ENCODE measurements around the gene CIB1.
"Not testable (repeated sequence)": the region's sequence is repeated elsewhere in the genome, so short reads cannot be mapped to it uniquely, and the experiment has no call there.

Gene CIB1

GRCh38 chr15:90192961-90193786 is 40.6 kb downstream of the CIB1 start:
- DNase-seq (ENCODE audit: low spot score): peak; percentile 81

GRCh38 chr15:90191794-90192509 is 41.8 kb downstream of the CIB1 start:
- DNase-seq (ENCODE audit: low spot score): peak; percentile 70

- DNase-seq (ENCODE audit: low spot score): no peak
These were observed 42.4 kb downstream of the CIB1 start for GRCh38 chr15:90191344-90191687.

- no peak for DNase-seq (ENCODE audit: low spot score)
These were observed 43.0 kb downstream of the CIB1 start for GRCh38 chr15:90190606-90191343.

GRCh38 chr15:90189781-90190467 is 43.8 kb downstream of the CIB1 start:
- no peak for DNase-seq (ENCODE audit: low spot score)

GRCh38 chr15:90188914-90189748 is 44.6 kb downstream of the CIB1 start:
- no peak for DNase-seq (ENCODE audit: low spot score)

- not testable (repeated sequence) for DNase-seq (ENCODE audit: low spot score)
These were observed 45.7 kb downstream of the CIB1 start for GRCh38 chr15:90188065-90188464.

- peak; percentile 42 for DNase-seq (ENCODE audit: low spot score)
These were observed 46.4 kb downstream of the CIB1 start for GRCh38 chr15:90187257-90187868.

- DNase-seq (ENCODE audit: low spot score): peak; percentile 71
These were observed 48.7 kb downstream of the CIB1 start for GRCh38 chr15:90184786-90185704.

GRCh38 chr15:90184119-90184785 is 49.5 kb downstream of the CIB1 start:
- DNase-seq (ENCODE audit: low spot score): peak; percentile 84

- DNase-seq (ENCODE audit: low spot score): no peak
These were observed 52.0 kb downstream of the CIB1 start for GRCh38 chr15:90181776-90182175.

Measured in cerebellar cortex (tissue), 1 donor.